GM12872 (cell line): Measurements from ENCODE around the gene PROB1.

Source experiments
- TF ChIP-seq, protein P1 (sequence below): IDR thresholded peaks from 3 replicates; pipeline ENCODE4 v1.5.1; 2011; ENCODE audit warnings: low read depth, mild to moderate bottlenecking, low read length, moderate library complexity; ENCODE audit not compliant: insufficient read depth

Gene PROB1

GRCh38 chr5:139426203-139426885, 31.4 kb upstream of the PROB1 start:
- TF ChIP-seq, protein P1, sequence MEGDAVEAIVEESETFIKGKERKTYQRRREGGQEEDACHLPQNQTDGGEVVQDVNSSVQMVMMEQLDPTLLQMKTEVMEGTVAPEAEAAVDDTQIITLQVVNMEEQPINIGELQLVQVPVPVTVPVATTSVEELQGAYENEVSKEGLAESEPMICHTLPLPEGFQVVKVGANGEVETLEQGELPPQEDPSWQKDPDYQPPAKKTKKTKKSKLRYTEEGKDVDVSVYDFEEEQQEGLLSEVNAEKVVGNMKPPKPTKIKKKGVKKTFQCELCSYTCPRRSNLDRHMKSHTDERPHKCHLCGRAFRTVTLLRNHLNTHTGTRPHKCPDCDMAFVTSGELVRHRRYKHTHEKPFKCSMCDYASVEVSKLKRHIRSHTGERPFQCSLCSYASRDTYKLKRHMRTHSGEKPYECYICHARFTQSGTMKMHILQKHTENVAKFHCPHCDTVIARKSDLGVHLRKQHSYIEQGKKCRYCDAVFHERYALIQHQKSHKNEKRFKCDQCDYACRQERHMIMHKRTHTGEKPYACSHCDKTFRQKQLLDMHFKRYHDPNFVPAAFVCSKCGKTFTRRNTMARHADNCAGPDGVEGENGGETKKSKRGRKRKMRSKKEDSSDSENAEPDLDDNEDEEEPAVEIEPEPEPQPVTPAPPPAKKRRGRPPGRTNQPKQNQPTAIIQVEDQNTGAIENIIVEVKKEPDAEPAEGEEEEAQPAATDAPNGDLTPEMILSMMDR, result no peak

DNA sequence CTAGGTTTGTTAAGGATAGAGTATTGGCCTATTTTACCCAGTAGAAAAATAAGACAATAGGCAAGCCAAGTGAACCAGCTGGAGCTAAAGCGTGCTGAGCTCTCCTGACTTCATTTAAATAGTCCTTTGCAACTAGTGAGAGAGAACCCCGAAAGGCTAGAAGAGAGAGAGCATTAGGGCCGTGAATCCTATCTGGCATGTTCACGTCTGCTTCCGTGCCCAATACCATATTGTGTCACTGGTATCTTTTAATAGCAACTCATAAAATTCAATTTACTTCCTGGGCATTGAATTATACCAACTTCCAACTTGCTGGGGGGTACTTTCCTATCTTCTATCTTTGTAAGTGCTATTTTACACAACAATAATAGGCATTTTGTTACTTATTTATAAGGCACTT, 30.6 kb upstream of the PROB1 start:
- TF ChIP-seq, protein P1, result no peak

DNA sequence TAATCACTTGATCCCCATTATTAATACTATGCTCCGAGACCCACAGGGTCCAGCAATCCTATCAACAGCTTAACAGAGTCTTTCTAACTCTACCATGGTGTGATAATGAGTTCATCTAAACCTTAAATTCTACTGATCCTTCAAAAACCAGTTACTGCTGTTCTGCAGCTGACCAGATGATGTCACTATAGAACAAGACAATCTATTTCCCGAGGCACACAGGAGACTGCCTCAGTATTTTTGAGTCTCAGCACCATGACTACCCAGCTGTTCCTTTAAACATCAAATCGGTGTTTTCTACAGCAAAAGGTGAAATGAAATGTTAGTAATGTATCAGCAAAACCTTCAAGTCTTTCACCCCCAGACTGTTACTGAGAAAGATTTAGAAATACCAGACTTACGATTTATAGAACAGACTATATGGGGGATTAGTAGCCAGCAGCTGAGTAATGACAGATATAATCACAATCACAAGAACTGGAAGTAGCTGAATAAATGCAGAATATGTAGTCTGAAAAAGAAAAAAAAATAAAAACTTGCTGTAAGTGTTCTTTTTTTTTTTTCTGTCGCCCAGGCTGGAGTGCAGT, 27.5 kb upstream of the PROB1 start:
- TF ChIP-seq, protein P1, result peak; percentile 79

- TF ChIP-seq, protein P1, result no peak
Measured at GRCh38 chr5:139419226-139420192, 24.6 kb upstream of the PROB1 start.

- TF ChIP-seq, protein P1, result no peak
Measured at GRCh38 chr5:139418793-139419192, 23.9 kb upstream of the PROB1 start.

DNA sequence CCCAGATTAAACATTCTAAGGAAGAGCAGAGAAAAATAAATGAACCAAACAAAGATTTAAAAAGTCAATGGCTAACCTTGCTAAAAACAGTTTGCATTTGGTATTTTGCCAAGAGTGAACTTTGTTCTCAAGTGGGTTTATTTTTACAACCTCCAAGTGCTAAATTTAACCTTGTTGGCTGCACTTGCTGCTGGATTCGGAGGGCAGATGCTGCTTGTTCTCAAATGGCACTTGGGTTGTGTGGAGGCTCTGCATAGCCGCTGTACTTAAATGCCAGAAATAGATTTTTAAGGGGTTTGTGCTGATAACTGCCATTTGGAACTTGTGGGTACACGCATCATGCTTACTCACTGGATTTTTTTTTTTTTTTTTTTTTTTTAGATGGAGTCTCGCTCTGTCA, 22.3 kb upstream of the PROB1 start:
- TF ChIP-seq, protein P1, result no peak

GRCh38 chr5:139416651-139417050, 21.7 kb upstream of the PROB1 start:
- TF ChIP-seq, protein P1, result no peak
